Coronary artery (tissue), 2 donors: ENCODE results near the gene FOXO6.

Experiments
- DNase-seq: peaks from one replicate; pipeline ENCODE4 v3.0.0-alpha.2; 2017; ENCODE audit warnings: low spot score
- H3K27ac ChIP-seq, 2 donors: fragments of 200-600 bp; sonication (generic); one replicate each; pipeline ENCODE4 v1.5.1; 2016 to 2019
- H3K4me3 ChIP-seq: fragments of 200-600 bp; sonication (generic); 2 replicates; pipeline ENCODE4 v1.5.1; 2016; ENCODE audit warnings: mild to moderate bottlenecking, moderate library complexity
- CTCF ChIP-seq: fragments of 200-600 bp; sonication (generic); IDR thresholded peaks from one replicate; pipeline ENCODE4 v1.5.1; 2019; ENCODE audit warnings: antibody characterized with exemption

The FOXO6 gene

GRCh38 chr1:41394959-41395956 is 34.0 kb downstream of the FOXO6 start:
- no peak overlapping the region for H3K4me3 ChIP-seq
- no peak for DNase-seq
- no peak overlapping the region for H3K27ac ChIP-seq
- TF ChIP-seq CTCF: no peak

- no peak for DNase-seq
- Histone ChIP-seq H3K27ac (no peak overlapping the region), H3K4me3 (no peak overlapping the region)
- no peak for TF ChIP-seq CTCF
Measured at GRCh38 chr1:41396084-41396483, 34.9 kb downstream of the FOXO6 start.

GRCh38 chr1:41397020-41397419 is 35.8 kb downstream of the FOXO6 start:
- TF ChIP-seq CTCF: no peak
- no peak for DNase-seq
- Histone ChIP-seq H3K4me3 (no peak overlapping the region), H3K27ac (no peak overlapping the region)

GRCh38 chr1:41397753-41398330 is 36.6 kb downstream of the FOXO6 start:
- no peak for DNase-seq
- H3K4me3 ChIP-seq: no peak overlapping the region
- H3K27ac ChIP-seq: no peak overlapping the region
- TF ChIP-seq CTCF: no peak

- Histone ChIP-seq H3K4me3 (no peak overlapping the region), H3K27ac (no peak overlapping the region)
- TF ChIP-seq CTCF: no peak
- no peak for DNase-seq
Measured at GRCh38 chr1:41399145-41399795, 38.0 kb downstream of the FOXO6 start.

- no peak overlapping the region for H3K4me3 ChIP-seq
- TF ChIP-seq CTCF: no peak
- DNase-seq: no peak
- no peak overlapping the region for H3K27ac ChIP-seq
Measured at GRCh38 chr1:41400225-41400624, 39.0 kb downstream of the FOXO6 start.
